GM18907 (cell line): Measurements from ENCODE around the gene STXBP1.
"Not testable (repeated sequence)": the region's sequence is repeated elsewhere in the genome, so short reads cannot be mapped to it uniquely, and the experiment has no call there.

Source experiments
- ATAC-seq: cut with Tn5 transposase; IDR thresholded peaks from one replicate; pipeline ENCODE4 v1.9.1; 2021; ENCODE audit warnings: mild to moderate bottlenecking, moderate library complexity; ENCODE audit not compliant: unreplicated experiment

Gene STXBP1

GRCh38 chr9:127613583-127613954 is 1.5 kb downstream of the STXBP1 start:
- ATAC-seq: no peak

GRCh38 chr9:127614961-127615360 is 2.9 kb downstream of the STXBP1 start:
- ATAC-seq: no peak

- not testable (repeated sequence) for ATAC-seq
These were observed 9.4 kb downstream of the STXBP1 start for GRCh38 chr9:127621339-127621970.

GRCh38 chr9:127626752-127627493 is 14.8 kb downstream of the STXBP1 start:
- ATAC-seq: no peak

GRCh38 chr9:127627494-127627855 is 15.4 kb downstream of the STXBP1 start:
- ATAC-seq: no peak

- ATAC-seq: no peak
These were observed 16.8 kb downstream of the STXBP1 start for GRCh38 chr9:127628758-127629467.

- ATAC-seq: no peak
These were observed 17.5 kb downstream of the STXBP1 start for GRCh38 chr9:127629468-127630081.

GRCh38 chr9:127633216-127633862 is 21.3 kb downstream of the STXBP1 start:
- no peak for ATAC-seq

GRCh38 chr9:127634021-127634420 is 21.9 kb downstream of the STXBP1 start:
- no peak for ATAC-seq

- no peak for ATAC-seq
These were observed 22.6 kb downstream of the STXBP1 start for GRCh38 chr9:127634698-127635097.

- ATAC-seq: no peak
These were observed 23.2 kb downstream of the STXBP1 start for GRCh38 chr9:127635201-127635735.

- ATAC-seq: no peak
These were observed 25.3 kb downstream of the STXBP1 start for GRCh38 chr9:127637322-127637847.

- ATAC-seq: no peak
These were observed 28.9 kb downstream of the STXBP1 start for GRCh38 chr9:127640908-127641545.

- no peak for ATAC-seq
These were observed 30.1 kb downstream of the STXBP1 start for GRCh38 chr9:127642082-127642740.

GRCh38 chr9:127644146-127644827 is 32.2 kb downstream of the STXBP1 start:
- ATAC-seq: no peak

- no peak for ATAC-seq
These were observed 32.9 kb downstream of the STXBP1 start for GRCh38 chr9:127644943-127645342.

- no peak for ATAC-seq
These were observed 35.4 kb downstream of the STXBP1 start for GRCh38 chr9:127647451-127647850.

GRCh38 chr9:127650518-127650917 is 38.4 kb downstream of the STXBP1 start:
- ATAC-seq: no peak
